GM19372 (cell line): ENCODE results near the gene NUDT1.

ENCODE experiments used
- ATAC-seq: cut with Tn5 transposase; IDR thresholded peaks from one replicate; pipeline ENCODE4 v1.9.1; 2021; ENCODE audit warnings: mild to moderate bottlenecking, low read depth, moderate library complexity; ENCODE audit not compliant: unreplicated experiment

Gene NUDT1

GRCh38 chr7:2245883-2246675, 4.1 kb downstream of the NUDT1 start:
- no peak for ATAC-seq

GRCh38 chr7:2247141-2247995, 5.3 kb downstream of the NUDT1 start:
- no peak for ATAC-seq

- no peak for ATAC-seq
Measured at GRCh38 chr7:2248984-2249694, 7.1 kb downstream of the NUDT1 start.

- no peak for ATAC-seq
Measured at GRCh38 chr7:2249744-2250323, 7.8 kb downstream of the NUDT1 start.

GRCh38 chr7:2251381-2251780, 9.4 kb downstream of the NUDT1 start:
- ATAC-seq, result no peak

- ATAC-seq, result no peak
Measured at GRCh38 chr7:2251841-2252771, 10.1 kb downstream of the NUDT1 start.

- ATAC-seq, result no peak
Measured at GRCh38 chr7:2253021-2253420, 11.0 kb downstream of the NUDT1 start.

GRCh38 chr7:2253525-2254244, 11.7 kb downstream of the NUDT1 start:
- no peak for ATAC-seq

GRCh38 chr7:2254429-2255144, 12.6 kb downstream of the NUDT1 start:
- no peak for ATAC-seq

- ATAC-seq, result no peak
Measured at GRCh38 chr7:2255145-2256139, 13.4 kb downstream of the NUDT1 start.

- ATAC-seq, result no peak
Measured at GRCh38 chr7:2256306-2257045, 14.4 kb downstream of the NUDT1 start.

GRCh38 chr7:2257046-2257551, 15.1 kb downstream of the NUDT1 start:
- no peak for ATAC-seq

- no peak for ATAC-seq
Measured at GRCh38 chr7:2257651-2258050, 15.6 kb downstream of the NUDT1 start.

- peak; percentile 76 for ATAC-seq
Measured at GRCh38 chr7:2258661-2259365, 16.8 kb downstream of the NUDT1 start.

GRCh38 chr7:2259480-2259879, 17.5 kb downstream of the NUDT1 start:
- no peak for ATAC-seq

- ATAC-seq, result no peak
Measured at GRCh38 chr7:2260820-2261219, 18.8 kb downstream of the NUDT1 start.
